T-helper 17 cell (primary cell): ENCODE data around the gene ATF6B. TPM values are rescaled to one million over a fixed set of nuclear protein-coding genes. Genes with fewer than 3 reads are reported as not detected.

Source experiments
- ATAC-seq: fragments of 150-1000 bp; cut with Tn5 transposase; 2 replicates; pipeline ENCODE4 v1.10.0; 2021; ENCODE audit warnings: mild to moderate bottlenecking, moderate library complexity
- DNase-seq, 3 donors: peaks; one replicate each; pipeline versions ENCODE4 v3.0.0 to v3.0.0-alpha.2; 2020 to 2021
- H3K9me3 ChIP-seq: one replicate; pipeline ENCODE4 v1.7.0; 2013; ENCODE audit warnings: low read length, mild to moderate bottlenecking; ENCODE audit not compliant: control insufficient read depth, poor library complexity, severe bottlenecking
- H3K27ac Mint-ChIP-seq: one replicate; pipeline ENCODE4 v1.8.0; 2022; ENCODE audit warnings: mild to moderate bottlenecking, moderate library complexity, mixed read lengths
- H3K27me3 Mint-ChIP-seq: one replicate; pipeline ENCODE4 v1.8.0; 2022; ENCODE audit warnings: mixed read lengths
- H3K36me3 Mint-ChIP-seq: one replicate; pipeline ENCODE4 v1.8.0; 2022; ENCODE audit warnings: low read depth, mixed read lengths
- H3K4me1 Mint-ChIP-seq: one replicate; pipeline ENCODE4 v1.8.0; 2022; ENCODE audit warnings: mild to moderate bottlenecking, mixed read lengths
- H3K4me3 Mint-ChIP-seq: one replicate; pipeline ENCODE4 v1.8.0; 2022; ENCODE audit warnings: mild to moderate bottlenecking, moderate library complexity, mixed read lengths
- total RNA-seq, 4 donors: library from RNA in 2 of 4; stranded (reverse) in 2 of 4; gene quantifications; one replicate each; pipeline ENCODE4 v1.2.3 and lab custom pipeline; 2022 to 2026

Gene ATF6B
- total RNA-seq, 2 donors from 2014 or later: 107 to 117 TPM

- DNase-seq (no peak), ATAC-seq (no peak)
- no peak overlapping the region for H3K27ac Mint-ChIP-seq
- no peaks in the 10 kb centered on the region for H3K9me3 ChIP-seq
- peaks cover 7% of the 10 kb centered on the region for H3K4me1 Mint-ChIP-seq
- peaks cover 5% of the 10 kb centered on the region for H3K36me3 Mint-ChIP-seq
- peaks cover 59% of the 10 kb centered on the region for H3K27me3 Mint-ChIP-seq
- no peak overlapping the region for H3K4me3 Mint-ChIP-seq
Measured at GRCh38 chr6:32083812-32084768, 44.0 kb downstream of the ATF6B start.

GRCh38 chr6:32082935-32083334 lies 45.1 kb downstream of the ATF6B start:
- H3K4me1 Mint-ChIP-seq: peaks cover 7% of the 10 kb centered on the region
- peaks cover 57% of the 10 kb centered on the region for H3K27me3 Mint-ChIP-seq
- peak overlapping the region; percentile 43 for H3K4me3 Mint-ChIP-seq
- no peak for DNase-seq
- no peak overlapping the region for H3K27ac Mint-ChIP-seq
- H3K9me3 ChIP-seq: no peaks in the 10 kb centered on the region
- H3K36me3 Mint-ChIP-seq: peaks cover 5% of the 10 kb centered on the region
- no peak for ATAC-seq

GRCh38 chr6:32082478-32082877 lies 45.6 kb downstream of the ATF6B start:
- Mint-ChIP-seq H3K27ac (no peak overlapping the region), H3K4me3 (no peak overlapping the region), H3K4me1 (peaks cover 7% of the 10 kb centered on the region), H3K36me3 (peaks cover 5% of the 10 kb centered on the region), H3K27me3 (peaks cover 57% of the 10 kb centered on the region)
- no peak for ATAC-seq
- DNase-seq: no peak
- H3K9me3 ChIP-seq: no peaks in the 10 kb centered on the region

- H3K27ac Mint-ChIP-seq: no peak overlapping the region
- ATAC-seq: no peak
- peaks cover 50% of the 10 kb centered on the region for H3K27me3 Mint-ChIP-seq
- H3K4me3 Mint-ChIP-seq: no peak overlapping the region
- H3K9me3 ChIP-seq: no peaks in the 10 kb centered on the region
- peaks cover 5% of the 10 kb centered on the region for H3K36me3 Mint-ChIP-seq
- no peak for DNase-seq
- H3K4me1 Mint-ChIP-seq: peaks cover 2% of the 10 kb centered on the region
Measured at GRCh38 chr6:32081168-32081990, 46.7 kb downstream of the ATF6B start.

GRCh38 chr6:32079566-32080290 lies 48.3 kb downstream of the ATF6B start:
- H3K4me3 Mint-ChIP-seq: no peak overlapping the region
- peaks cover 45% of the 10 kb centered on the region for H3K27me3 Mint-ChIP-seq
- ATAC-seq (no peak), DNase-seq (no peak)
- H3K9me3 ChIP-seq: no peaks in the 10 kb centered on the region
- peaks cover 2% of the 10 kb centered on the region for H3K4me1 Mint-ChIP-seq
- H3K27ac Mint-ChIP-seq: peak overlapping the region; percentile 1
- H3K36me3 Mint-ChIP-seq: peaks cover 9% of the 10 kb centered on the region

- Mint-ChIP-seq H3K27ac (no peak overlapping the region), H3K27me3 (peaks cover 22% of the 10 kb centered on the region), H3K36me3 (peaks cover 7% of the 10 kb centered on the region), H3K4me1 (peaks cover 5% of the 10 kb centered on the region), H3K4me3 (no peak overlapping the region)
- ATAC-seq (no peak), DNase-seq (no peak)
- H3K9me3 ChIP-seq: no peaks in the 10 kb centered on the region
Measured at GRCh38 chr6:32076321-32076809, 51.7 kb downstream of the ATF6B start.

GRCh38 chr6:32075781-32076180 lies 52.3 kb downstream of the ATF6B start:
- peaks cover 3% of the 10 kb centered on the region for H3K4me1 Mint-ChIP-seq

GRCh38 chr6:32074996-32075532 lies 53.0 kb downstream of the ATF6B start:
- no peaks in the 10 kb centered on the region for H3K9me3 ChIP-seq
- Mint-ChIP-seq H3K27me3 (peaks cover 22% of the 10 kb centered on the region), H3K27ac (peak overlapping the region; percentile 72), H3K4me3 (no peak overlapping the region), H3K4me1 (peaks cover 3% of the 10 kb centered on the region), H3K36me3 (peaks cover 10% of the 10 kb centered on the region)
- ATAC-seq: no peak
- no peak for DNase-seq

More at GRCh38 chr6:32075781-32076180, 52.3 kb downstream of the ATF6B start:
- no peak overlapping the region for H3K27ac Mint-ChIP-seq
- H3K27me3 Mint-ChIP-seq: peaks cover 22% of the 10 kb centered on the region
- H3K36me3 Mint-ChIP-seq: peaks cover 7% of the 10 kb centered on the region
- no peak overlapping the region for H3K4me3 Mint-ChIP-seq
- no peak for ATAC-seq
- no peaks in the 10 kb centered on the region for H3K9me3 ChIP-seq
- DNase-seq: no peak

- ATAC-seq (no peak), DNase-seq (no peak)
- Mint-ChIP-seq H3K36me3 (peaks cover 10% of the 10 kb centered on the region), H3K4me1 (peaks cover 5% of the 10 kb centered on the region), H3K27me3 (peaks cover 22% of the 10 kb centered on the region), H3K27ac (no peak overlapping the region), H3K4me3 (no peak overlapping the region)
- H3K9me3 ChIP-seq: no peaks in the 10 kb centered on the region
Measured at GRCh38 chr6:32073613-32074012, 54.4 kb downstream of the ATF6B start.

GRCh38 chr6:32073101-32073500 lies 54.9 kb downstream of the ATF6B start:
- H3K4me3 Mint-ChIP-seq: no peak overlapping the region
- DNase-seq (no peak), ATAC-seq (no peak)
- peaks cover 10% of the 10 kb centered on the region for H3K36me3 Mint-ChIP-seq
- H3K4me1 Mint-ChIP-seq: peaks cover 5% of the 10 kb centered on the region
- no peaks in the 10 kb centered on the region for H3K9me3 ChIP-seq
- no peak overlapping the region for H3K27ac Mint-ChIP-seq
- peaks cover 22% of the 10 kb centered on the region for H3K27me3 Mint-ChIP-seq

GRCh38 chr6:32070814-32071543 lies 57.1 kb downstream of the ATF6B start:
- H3K36me3 Mint-ChIP-seq: peaks cover 10% of the 10 kb centered on the region
- no peak overlapping the region for H3K4me3 Mint-ChIP-seq
- no peak for ATAC-seq
- H3K27me3 Mint-ChIP-seq: peaks cover 22% of the 10 kb centered on the region
- peaks cover 5% of the 10 kb centered on the region for H3K4me1 Mint-ChIP-seq
- H3K9me3 ChIP-seq: no peaks in the 10 kb centered on the region
- peak overlapping the region; percentile 89 for H3K27ac Mint-ChIP-seq
- no peak for DNase-seq

- peak overlapping the region; percentile 89 for H3K27ac Mint-ChIP-seq
- H3K36me3 Mint-ChIP-seq: peaks cover 4% of the 10 kb centered on the region
Measured at GRCh38 chr6:32069878-32070515, 58.0 kb downstream of the ATF6B start.

More at GRCh38 chr6:32069878-32070515, 58.0 kb downstream of the ATF6B start:
- no peaks in the 10 kb centered on the region for H3K9me3 ChIP-seq
- ATAC-seq (no peak), DNase-seq (no peak)
- H3K4me3 Mint-ChIP-seq: no peak overlapping the region
- H3K27me3 Mint-ChIP-seq: peaks cover 15% of the 10 kb centered on the region
- H3K4me1 Mint-ChIP-seq: peaks cover 7% of the 10 kb centered on the region
